Keratinocyte (primary cell): ENCODE results near the gene RITA1. TPM values are rescaled to one million over a fixed set of nuclear protein-coding genes. Genes with fewer than 3 reads are reported as not detected.

ENCODE experiments used
- DNase-seq: peaks from one replicate; pipeline ENCODE4 v3.0.0-alpha.2; 2011; ENCODE audit warnings: low read depth, missing footprints, low spot score
- FAIRE-seq: peaks from 2 replicates; lab custom pipeline; 2011; peaks lifted over from hg19 to GRCh38; lab: Jason Lieb, UNC
- H2AFZ ChIP-seq: 2 replicates; pipeline ENCODE4 v1.6.0; 2012; ENCODE audit warnings: low read length, control low read depth, inconsistent platforms; ENCODE audit not compliant: control insufficient read depth
- H3K27ac ChIP-seq: 2 replicates; pipeline ENCODE4 v1.5.1; 2011; ENCODE audit warnings: low read length; ENCODE audit not compliant: control insufficient read depth, insufficient read depth
- H3K27me3 ChIP-seq: 3 replicates; pipeline ENCODE4 v1.6.0; 2011; ENCODE audit warnings: low read length; ENCODE audit not compliant: control insufficient read depth, insufficient read depth; ENCODE audit errors: extremely low read depth
- H3K36me3 ChIP-seq, 2 experiments: 2 replicates in 1 of 2; 3 replicates in 1 of 2; pipeline ENCODE4 v1.5.1; 2011; ENCODE audit warnings: low read length in 2 of 2, mild to moderate bottlenecking in 1 of 2; ENCODE audit not compliant: control insufficient read depth in 2 of 2, insufficient read depth in 2 of 2; ENCODE audit errors: extremely low read depth in 1 of 2
- H3K4me1 ChIP-seq: 3 replicates; pipeline ENCODE4 v1.5.1; 2011; ENCODE audit warnings: low read length; ENCODE audit not compliant: control insufficient read depth, insufficient read depth; ENCODE audit errors: extremely low read depth
- H3K4me2 ChIP-seq: 3 replicates; pipeline ENCODE4 v1.6.0; 2011; ENCODE audit warnings: low read depth, low read length; ENCODE audit not compliant: control insufficient read depth, insufficient read depth; ENCODE audit errors: extremely low read depth
- H3K4me3 ChIP-seq, 3 experiments: fragments of 200-600 bp in 1 of 3; sonication (generic) in 1 of 3; 2 replicates in 2 of 3; 3 replicates in 1 of 3; pipeline ENCODE4 v1.5.1; 2011 to 2016; ENCODE audit warnings: low read length in 3 of 3, mild to moderate bottlenecking in 3 of 3, control low read depth in 2 of 3, inconsistent platforms in 1 of 3, low read depth in 1 of 3, mixed read lengths in 1 of 3, mixed run types in 1 of 3, moderate library complexity in 1 of 3; ENCODE audit not compliant: control insufficient read depth in 2 of 3, insufficient read depth in 2 of 3; ENCODE audit errors: extremely low read depth in 1 of 3
- H3K79me2 ChIP-seq: 2 replicates; pipeline ENCODE4 v1.6.0; 2012; ENCODE audit warnings: low read length; ENCODE audit not compliant: control insufficient read depth, insufficient read depth
- H3K9ac ChIP-seq: 3 replicates; pipeline ENCODE4 v1.6.0; 2011; ENCODE audit warnings: low read length; ENCODE audit not compliant: control insufficient read depth, insufficient read depth; ENCODE audit errors: extremely low read depth
- H3K9me1 ChIP-seq: 3 replicates; pipeline ENCODE4 v1.6.0; 2011; ENCODE audit warnings: low read length; ENCODE audit not compliant: control insufficient read depth, insufficient read depth; ENCODE audit errors: extremely low read depth
- H3K9me3 ChIP-seq: 2 replicates; pipeline ENCODE4 v1.5.1; 2012; ENCODE audit warnings: low read depth, low read length; ENCODE audit not compliant: control insufficient read depth
- H4K20me1 ChIP-seq: 3 replicates; pipeline ENCODE4 v1.6.0; 2011; ENCODE audit warnings: low read length; ENCODE audit not compliant: control insufficient read depth, insufficient read depth; ENCODE audit errors: extremely low read depth
- CTCF ChIP-seq, 3 experiments: IDR thresholded peaks in 1 of 3; conservative IDR thresholded peaks in 1 of 3; optimal IDR thresholded peaks in 1 of 3; 2 replicates in 2 of 3; 3 replicates in 1 of 3; pipeline versions ENCODE3 to v1.5.1; 2011; ENCODE audit warnings: low read length in 3 of 3, mild to moderate bottlenecking in 3 of 3, moderate library complexity in 2 of 3, control low read depth in 1 of 3, inconsistent platforms in 1 of 3; ENCODE audit not compliant: insufficient read depth in 2 of 3; ENCODE audit errors: extremely low read depth in 1 of 3
- EZH2 ChIP-seq: IDR thresholded peaks from one replicate; pipeline ENCODE4 v1.6.1; 2012; ENCODE audit warnings: inconsistent platforms, mild to moderate bottlenecking, low read length, moderate library complexity
- dilution Hi-C: fragments of 300-500 bp; cut with MboI; formaldehyde crosslinking; loops from one replicate; pipeline ENCODE4 v1.7.0; 2020; ENCODE audit warnings: low sequenced_read_pairs; ENCODE audit not compliant: extremely low pct_ligation_motif_present
- polyA plus RNA-seq, 5 experiments: library from polyadenylated mRNA; depleted of rRNA in 3 of 5; stranded (reverse) in 3 of 5; stranded (forward) in 1 of 5; unstranded in 1 of 5; fragments of >200 nt; gene quantifications; 1 replicate in 1 of 5; 2 replicates in 3 of 5; 3 replicates in 1 of 5; pipeline versions ENCODE4 v1.2.1 to v1.2.3, GENCODE V29; 2011 to 2012; ENCODE audit warnings: missing spikeins in 2 of 5, low read depth in 1 of 5, low replicate concordance in 1 of 5

RITA1 gene
- polyA plus RNA-seq, 1 donor (not counting 4 experiments of a cell fraction or from before 2014, with no cell fraction given), result 11.8 TPM

- TF ChIP-seq CTCF (optimal IDR thresholded peaks at IDR 0.05 in 1 of 3, IDR thresholded peaks at IDR 0.05 in 1 of 3, conservative IDR thresholded peaks at IDR 0.05 in 1 of 3; ENCODE audit: extremely low read depth in 1 of 3, insufficient read depth in 2 of 3, low read length in 3 of 3), result peak in 1 of 3 experiments; percentile 16
- TF ChIP-seq EZH2, result no peak
- peak; percentile 82 for FAIRE-seq
- dilution Hi-C loops, result loop anchor here (25.0 kb wide), 1 partner anchor 87 kb away; the partner anchor contains the start of gene DTX1
Measured at GRCh38 chr12:113149361-113150150, 36.0 kb upstream of the RITA1 start, which contains the start of gene CFAP73. TSS of gene CFAP73 (plus strand) at chr12:113149724. CDS start at chr12:113149858, 134 bp downstream.

GRCh38 chr12:113151655-113152054 is 33.9 kb upstream of the RITA1 start:
- H3K36me3 ChIP-seq, result no peaks in the 10 kb centered on the region
- peaks cover 18% of the 10 kb centered on the region for H3K4me1 ChIP-seq
- no peak overlapping the region for H3K9ac ChIP-seq
- H3K9me1 ChIP-seq, result no peaks in the 10 kb centered on the region
- H3K9me3 ChIP-seq, result no peaks in the 10 kb centered on the region
- TF ChIP-seq EZH2 (no peak), CTCF (optimal IDR thresholded peaks at IDR 0.05 in 1 of 3, IDR thresholded peaks at IDR 0.05 in 1 of 3, conservative IDR thresholded peaks at IDR 0.05 in 1 of 3; ENCODE audit: extremely low read depth in 1 of 3, insufficient read depth in 2 of 3, low read length in 3 of 3) (no peak)
- H3K4me3 ChIP-seq, result no peak overlapping the region
- FAIRE-seq (no peak), DNase-seq (no peak)
- H3K79me2 ChIP-seq, result no peaks in the 10 kb centered on the region
- H3K4me2 ChIP-seq, result no peak overlapping the region
- no peak overlapping the region for H3K27ac ChIP-seq
- peaks cover 17% of the 10 kb centered on the region for H3K27me3 ChIP-seq
- dilution Hi-C loops, result loop anchor here (25.0 kb wide), 1 partner anchor 89 kb away; the partner anchor contains the start of gene DTX1
- H4K20me1 ChIP-seq, result no peaks in the 10 kb centered on the region
- H2AFZ ChIP-seq, result no peak overlapping the region

More at GRCh38 chr12:113149361-113150150, 36.0 kb upstream of the RITA1 start, which contains the start of gene CFAP73:
- H3K4me2 ChIP-seq, result peak within 1 kb of the TSS; percentile 29
- H3K27ac ChIP-seq, result no peak within 1 kb of the TSS
- no peak within 1 kb of the TSS for H2AFZ ChIP-seq
- no peak for DNase-seq
- no peaks in the 10 kb centered on the region for H3K79me2 ChIP-seq
- no peak within 1 kb of the TSS for H3K9ac ChIP-seq
- no peaks in the 10 kb centered on the region for H4K20me1 ChIP-seq
- peaks cover 12% of the 10 kb centered on the region for H3K27me3 ChIP-seq
- no peaks in the 10 kb centered on the region for H3K9me3 ChIP-seq
- H3K4me3 ChIP-seq, result no peak within 1 kb of the TSS
- H3K4me1 ChIP-seq, result peaks cover 16% of the 10 kb centered on the region
- H3K9me1 ChIP-seq, result no peaks in the 10 kb centered on the region
- H3K36me3 ChIP-seq, result no peaks in the 10 kb centered on the region
